Measurements from ENCODE around the gene METRN.
A peak's percentile ranks its signal among the peaks of the same experiment; 100 is the strongest.
"Not testable (repeated sequence)": the region's sequence is repeated elsewhere in the genome, so short reads cannot be mapped to it uniquely, and the experiment has no call there.

METRN gene

DNA sequence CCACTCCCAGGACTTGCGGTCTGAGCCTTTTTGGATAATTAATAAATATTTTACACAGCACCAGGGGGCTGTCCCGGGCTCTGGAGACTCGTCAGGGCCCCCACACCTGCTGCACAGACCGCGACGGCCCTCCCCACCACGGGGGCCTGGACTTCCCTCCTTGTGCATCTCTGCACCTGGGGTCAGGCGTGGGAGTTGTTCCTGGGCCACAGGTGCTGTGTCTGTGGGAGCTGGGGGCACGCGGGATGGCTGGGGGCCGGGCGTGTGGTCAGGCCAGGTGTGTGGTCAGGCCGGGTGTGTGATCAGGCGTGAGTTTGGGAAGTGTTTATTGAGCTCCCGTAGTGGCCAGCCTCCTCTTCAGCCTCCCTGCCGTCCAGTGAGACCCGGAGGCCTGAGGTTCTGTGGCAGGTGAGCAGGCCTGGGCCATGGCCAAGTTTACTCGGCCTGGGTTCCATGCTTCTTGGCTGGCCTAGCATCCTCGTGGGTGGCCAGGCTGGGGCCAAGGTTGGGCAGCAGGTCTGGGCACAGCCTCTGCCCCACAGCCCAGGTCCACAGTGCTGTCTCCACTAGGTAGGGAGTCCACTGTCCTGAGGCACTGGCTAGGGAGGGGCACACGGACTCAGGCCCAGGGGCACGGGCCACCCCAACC lies 36.6 kb upstream of the METRN start:
- no peak for DNase-seq

DNA sequence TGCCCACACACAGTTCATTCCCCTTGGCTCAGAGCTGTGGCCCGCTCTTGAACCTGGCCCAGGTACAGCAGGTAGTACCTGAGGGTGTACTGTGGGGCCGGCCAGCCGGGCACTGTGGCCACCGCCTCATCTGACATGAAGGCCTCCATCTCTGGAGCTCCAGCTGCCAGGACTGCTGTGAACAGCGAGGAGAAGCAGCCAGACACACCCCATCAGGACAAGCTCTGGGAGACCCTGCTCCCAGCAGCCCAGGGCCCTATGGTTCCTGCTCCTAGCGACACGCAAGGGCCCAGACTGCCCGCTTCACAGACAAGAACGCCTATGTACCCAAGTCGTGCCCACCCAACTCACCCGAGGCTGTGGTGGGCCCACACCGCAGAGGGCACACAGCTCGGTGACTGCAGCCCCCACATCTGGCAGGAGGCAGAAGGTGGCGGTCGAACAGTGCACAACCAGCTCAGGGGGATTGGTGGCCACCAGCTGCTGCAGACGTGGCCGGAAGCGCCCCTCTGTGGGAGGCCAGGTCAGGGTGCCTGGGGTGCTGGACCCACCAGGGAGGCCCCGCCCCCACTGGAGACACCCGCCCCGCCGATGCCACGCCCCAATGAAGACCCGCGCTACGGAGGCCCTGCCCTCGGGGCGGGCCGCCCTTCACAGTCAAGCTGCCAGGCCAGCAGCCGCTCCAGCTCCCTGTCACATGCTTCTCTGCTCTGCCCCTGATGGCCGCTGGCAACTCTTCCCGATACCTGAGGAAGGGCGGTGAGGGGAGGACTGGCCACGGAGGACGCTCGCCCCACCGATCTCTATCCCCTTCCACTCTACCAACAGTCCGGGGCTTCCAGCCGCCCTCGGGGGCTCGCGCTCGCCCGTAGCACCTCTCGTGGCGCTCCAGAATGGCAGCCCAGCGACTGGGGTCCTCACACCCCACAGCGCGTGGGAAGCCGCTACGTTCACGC lies 35.8 kb upstream of the METRN start:
- peak; percentile 44 for DNase-seq

DNA sequence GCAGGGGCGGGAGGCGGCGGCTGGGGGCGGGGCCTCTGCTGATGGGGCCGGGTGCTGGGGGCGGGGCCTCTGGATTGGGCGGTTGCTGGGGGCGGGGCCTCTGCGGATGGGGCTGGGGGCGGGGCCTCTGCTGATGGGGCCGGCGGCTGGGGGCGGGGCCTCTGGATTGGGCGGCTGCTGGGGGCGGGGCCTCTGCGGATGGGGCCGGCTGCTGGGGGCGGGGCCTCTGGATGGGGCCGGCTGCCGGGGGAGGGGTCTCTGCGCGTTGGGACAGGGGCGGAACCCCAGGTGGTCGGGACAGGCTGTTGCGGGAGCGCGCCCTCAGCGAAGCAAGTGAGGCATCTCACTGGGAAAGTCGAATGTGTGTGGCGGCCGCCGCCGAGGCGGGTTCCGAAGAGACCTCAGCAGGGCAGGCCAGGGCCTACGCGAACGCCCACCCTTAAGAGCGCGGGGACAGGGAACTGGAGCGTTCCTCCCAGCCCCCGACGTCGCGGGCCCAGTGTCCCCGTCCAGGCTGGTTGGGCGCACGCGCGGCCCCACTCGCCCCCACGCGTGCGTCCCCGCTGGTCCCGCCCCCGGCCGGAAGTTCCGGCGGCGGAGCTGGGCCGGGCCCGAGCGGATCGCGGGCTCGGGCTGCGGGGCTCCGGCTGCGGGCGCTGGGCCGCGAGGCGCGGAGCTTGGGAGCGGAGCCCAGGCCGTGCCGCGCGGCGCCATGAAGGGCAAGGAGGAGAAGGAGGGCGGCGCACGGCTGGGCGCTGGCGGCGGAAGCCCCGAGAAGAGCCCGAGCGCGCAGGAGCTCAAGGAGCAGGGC lies 34.9 kb upstream of the METRN start, which contains the start of gene STUB1:
TSS of gene STUB1 (plus strand) at position 597 of the 811 bp plus-strand sequence. CDS start at position 713, 116 bp downstream.
- peak; percentile 84 for DNase-seq

DNA sequence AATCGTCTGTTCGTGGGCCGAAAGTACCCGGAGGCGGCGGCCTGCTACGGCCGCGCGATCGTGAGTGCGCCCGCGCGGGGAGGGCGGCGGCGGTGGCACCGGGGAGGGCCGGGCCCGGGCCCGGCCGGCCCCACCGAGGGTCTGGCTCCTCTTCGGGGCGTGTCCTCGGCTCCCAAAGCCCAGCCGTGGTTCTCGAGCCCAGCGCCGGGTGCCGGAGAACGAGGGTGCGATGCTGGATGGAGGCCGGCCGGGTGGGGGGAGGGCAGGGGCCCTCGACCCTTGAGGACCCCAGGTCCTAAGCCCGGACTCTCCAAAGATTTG lies 34.3 kb upstream of the METRN start:
- DNase-seq: no peak

DNA sequence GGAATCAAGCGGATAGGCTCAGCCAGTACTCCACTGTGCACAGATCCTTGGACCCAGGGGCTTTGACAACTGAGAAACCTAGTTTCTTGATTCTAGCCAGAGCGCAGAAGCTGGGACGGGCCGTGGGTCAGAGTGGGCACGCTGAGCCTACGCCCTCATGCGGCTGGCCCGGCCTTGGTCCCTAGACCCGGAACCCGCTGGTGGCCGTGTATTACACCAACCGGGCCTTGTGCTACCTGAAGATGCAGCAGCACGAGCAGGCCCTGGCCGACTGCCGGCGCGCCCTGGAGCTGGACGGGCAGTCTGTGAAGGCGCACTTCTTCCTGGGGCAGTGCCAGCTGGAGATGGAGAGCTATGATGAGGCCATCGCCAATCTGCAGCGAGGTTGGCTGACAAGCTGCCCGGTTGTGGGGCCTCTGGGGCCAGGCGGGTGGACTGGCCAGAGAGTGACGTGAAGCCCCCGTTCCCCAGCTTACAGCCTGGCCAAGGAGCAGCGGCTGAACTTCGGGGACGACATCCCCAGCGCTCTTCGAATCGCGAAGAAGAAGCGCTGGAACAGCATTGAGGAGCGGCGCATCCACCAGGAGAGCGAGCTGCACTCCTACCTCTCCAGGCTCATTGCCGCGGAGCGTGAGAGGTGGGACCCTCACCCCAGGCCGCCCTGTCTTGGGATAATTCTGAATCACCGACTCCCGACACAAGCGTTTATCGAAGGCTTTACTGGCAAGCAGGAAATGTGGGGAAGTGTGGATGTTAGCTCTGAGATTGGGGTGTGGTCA lies 33.8 kb upstream of the METRN start:
- DNase-seq: no peak

DNA sequence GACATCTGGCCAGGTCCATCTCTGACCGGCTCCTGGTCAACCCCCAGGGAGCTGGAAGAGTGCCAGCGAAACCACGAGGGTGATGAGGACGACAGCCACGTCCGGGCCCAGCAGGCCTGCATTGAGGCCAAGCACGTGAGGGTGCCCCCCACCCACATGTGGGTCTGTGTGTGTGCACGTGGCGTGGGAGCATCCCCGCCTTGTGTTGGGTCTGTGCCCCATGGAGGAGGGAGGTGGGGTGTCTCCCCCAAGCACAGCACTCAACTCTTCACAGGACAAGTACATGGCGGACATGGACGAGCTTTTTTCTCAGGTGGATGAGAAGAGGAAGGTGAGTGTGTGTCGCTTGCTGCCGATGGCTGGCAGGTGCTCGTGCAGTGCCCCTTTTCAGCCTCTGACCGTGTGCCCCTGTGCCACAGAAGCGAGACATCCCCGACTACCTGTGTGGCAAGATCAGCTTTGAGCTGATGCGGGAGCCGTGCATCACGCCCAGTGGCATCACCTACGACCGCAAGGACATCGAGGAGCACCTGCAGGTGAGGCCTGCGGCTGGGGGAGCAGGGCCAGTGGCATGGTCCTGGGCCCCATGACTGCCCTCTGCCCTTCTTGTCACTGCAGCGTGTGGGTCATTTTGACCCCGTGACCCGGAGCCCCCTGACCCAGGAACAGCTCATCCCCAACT lies 33.0 kb upstream of the METRN start:
- DNase-seq: no peak

DNA sequence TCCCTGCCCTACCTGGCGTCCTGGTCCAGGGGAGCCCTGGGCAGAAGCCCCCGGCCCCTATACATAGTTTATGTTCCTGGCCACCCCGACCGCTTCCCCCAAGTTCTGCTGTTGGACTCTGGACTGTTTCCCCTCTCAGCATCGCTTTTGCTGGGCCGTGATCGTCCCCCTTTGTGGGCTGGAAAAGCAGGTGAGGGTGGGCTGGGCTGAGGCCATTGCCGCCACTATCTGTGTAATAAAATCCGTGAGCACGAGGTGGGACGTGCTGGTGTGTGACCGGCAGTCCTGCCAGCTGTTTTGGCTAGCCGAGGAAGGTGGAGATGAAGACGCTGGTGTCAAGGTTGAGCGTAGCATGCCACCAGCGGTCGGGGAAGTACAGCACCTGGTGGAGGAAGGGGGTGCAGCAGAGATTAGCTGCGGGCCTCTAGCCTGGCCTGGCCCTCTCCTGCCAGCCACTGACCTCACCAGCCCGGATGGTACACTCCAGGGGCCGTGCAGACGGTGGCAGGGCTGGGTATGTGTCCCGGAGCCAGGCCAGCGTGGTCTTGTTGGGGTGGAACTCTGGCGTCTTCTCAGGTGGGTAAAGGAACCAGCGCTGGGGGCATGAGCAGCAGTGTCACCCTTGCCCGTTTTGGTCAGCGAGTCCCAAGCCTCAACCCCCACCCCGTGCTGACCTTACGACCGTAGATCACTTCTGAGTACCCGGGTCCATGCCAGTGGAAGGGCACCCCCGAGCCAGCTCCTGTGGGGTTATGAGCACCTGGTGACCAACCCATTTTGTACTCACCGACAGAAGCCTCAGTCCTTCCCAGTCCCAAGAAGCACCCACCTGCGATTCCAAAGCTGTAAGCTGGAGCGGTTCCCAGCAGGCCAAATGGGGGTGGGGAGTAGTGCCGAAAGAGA lies 32.2 kb upstream of the METRN start:
- DNase-seq: no peak

DNA sequence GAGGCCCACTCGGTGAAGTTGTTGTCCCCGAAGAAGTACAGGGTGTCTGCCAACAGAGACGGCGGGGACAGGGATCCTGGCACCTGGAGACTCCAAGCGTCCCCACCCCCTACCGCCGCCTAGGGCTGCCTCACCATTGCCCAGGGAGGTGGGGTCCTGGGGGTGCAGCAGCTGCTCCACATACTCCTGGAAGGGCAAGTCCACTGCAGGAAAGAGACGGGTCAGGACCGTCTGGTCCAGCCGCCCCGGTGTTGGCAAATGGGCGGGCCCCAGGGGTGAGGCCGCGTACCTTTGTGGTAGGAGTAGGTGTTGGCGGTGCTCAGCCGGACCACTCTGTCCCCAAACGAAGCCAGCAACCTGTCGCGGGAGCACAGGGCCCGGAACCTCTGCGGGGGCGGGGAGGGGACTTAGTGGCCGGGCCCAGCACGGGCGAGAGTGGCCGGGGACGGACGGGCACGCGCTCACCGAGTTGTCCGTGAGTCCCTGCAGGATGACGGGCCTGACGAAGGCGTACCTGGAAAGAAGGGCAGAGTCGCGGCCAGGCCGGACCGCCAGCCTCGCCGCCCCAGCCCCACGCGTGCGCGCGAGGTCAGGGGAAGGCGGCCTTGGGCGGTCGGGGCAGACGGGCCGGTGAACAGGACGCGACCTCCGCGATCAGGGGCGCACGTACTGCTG lies 31.4 kb upstream of the METRN start:
- no peak for DNase-seq

DNA sequence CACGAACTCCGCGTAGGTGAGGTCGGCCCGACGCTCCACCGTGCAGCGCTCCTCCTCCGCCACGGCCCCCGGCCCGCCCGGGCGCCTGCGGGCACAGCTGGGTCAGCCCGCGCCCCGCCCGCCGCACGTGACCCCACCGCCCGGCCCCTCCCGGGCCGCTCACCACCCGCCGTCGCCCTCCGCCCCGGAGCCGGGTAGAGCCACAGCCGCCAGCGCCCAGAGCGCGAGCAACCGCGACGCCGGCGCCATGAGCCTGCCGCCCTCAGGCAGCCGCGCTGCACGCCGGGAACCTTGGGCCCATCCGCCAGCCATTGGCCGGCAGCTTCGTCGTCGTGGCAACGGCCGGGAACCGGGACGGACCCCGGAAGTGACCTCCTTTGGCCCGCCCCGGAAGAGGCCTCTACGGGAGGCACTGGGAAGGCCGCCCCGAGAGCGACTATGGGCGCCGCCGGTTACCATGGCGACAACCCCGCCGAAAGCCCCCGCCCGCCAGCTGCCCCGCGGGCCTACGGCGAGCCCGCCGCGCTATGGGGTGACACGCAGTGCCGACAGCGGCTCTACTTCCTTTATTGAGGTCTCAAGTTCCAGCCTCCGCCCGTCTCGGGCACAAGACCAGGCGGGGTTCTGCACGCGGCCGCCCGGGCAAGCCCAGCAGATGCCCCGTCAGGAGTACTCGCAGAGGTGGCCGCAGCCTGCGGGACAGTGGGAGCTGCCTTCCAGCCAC lies 30.7 kb upstream of the METRN start, which contains the start of gene JMJD8:
TSS of gene JMJD8 (minus strand) at position 264 of the 724 bp plus-strand sequence. CDS start at position 249, 15 bp downstream.
- peak; percentile 96 for DNase-seq

DNA sequence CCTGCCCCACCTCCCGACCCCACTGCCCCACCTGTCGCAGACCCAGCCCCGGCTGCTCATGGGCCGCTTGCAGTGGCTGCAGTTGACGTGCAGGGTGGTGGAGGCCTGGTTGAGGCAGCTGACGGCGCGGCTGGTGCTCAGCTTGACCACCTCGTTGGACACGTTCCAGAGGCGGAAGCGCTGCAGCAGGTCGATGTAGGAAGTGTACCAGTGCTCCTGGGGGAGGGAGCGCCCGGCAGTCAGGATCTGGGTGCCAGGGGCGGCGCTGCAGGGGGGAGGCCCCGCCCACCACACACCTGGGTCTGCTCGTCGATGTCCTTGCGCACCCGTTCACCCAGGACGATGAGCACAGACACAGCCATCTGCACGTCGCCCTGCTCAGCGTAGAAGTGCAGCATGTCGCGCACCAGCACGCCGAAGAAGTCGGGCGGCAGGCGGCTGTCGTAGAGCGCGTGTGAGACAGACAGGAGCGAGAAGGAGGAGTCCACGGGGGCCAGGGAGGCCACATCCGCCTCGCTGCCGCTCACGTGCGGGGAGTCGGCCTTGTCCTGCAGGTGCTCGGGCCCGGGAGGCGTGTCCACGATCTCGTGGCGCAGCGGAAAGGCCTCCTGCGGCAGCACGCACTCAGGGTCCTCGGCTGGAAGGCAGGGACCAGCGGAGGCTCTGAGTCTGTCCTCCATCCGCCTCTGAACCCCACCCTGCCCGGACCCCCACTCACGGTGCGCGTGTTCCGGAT lies 29.8 kb upstream of the METRN start:
- no peak for DNase-seq

DNA sequence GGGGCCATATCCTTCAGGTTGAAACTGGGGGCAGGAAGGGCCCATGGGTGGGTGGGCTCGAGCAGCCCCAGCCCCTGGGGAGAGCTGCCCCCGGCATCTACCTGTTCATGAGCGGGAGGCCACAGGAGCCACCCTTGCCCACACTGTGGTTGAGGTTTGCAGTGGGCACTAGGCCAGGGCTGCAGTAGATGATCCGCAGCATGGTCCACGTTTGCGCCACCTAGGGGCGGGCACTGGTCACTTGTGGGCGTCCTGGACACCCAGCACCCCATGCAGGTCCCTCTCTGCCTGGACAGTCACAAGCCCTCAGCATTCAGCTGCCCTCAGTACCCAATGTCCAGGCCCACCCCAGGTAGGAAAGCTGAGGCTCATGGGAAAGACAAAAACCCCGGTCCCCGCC lies 29.0 kb upstream of the METRN start:
- DNase-seq: no peak

DNA sequence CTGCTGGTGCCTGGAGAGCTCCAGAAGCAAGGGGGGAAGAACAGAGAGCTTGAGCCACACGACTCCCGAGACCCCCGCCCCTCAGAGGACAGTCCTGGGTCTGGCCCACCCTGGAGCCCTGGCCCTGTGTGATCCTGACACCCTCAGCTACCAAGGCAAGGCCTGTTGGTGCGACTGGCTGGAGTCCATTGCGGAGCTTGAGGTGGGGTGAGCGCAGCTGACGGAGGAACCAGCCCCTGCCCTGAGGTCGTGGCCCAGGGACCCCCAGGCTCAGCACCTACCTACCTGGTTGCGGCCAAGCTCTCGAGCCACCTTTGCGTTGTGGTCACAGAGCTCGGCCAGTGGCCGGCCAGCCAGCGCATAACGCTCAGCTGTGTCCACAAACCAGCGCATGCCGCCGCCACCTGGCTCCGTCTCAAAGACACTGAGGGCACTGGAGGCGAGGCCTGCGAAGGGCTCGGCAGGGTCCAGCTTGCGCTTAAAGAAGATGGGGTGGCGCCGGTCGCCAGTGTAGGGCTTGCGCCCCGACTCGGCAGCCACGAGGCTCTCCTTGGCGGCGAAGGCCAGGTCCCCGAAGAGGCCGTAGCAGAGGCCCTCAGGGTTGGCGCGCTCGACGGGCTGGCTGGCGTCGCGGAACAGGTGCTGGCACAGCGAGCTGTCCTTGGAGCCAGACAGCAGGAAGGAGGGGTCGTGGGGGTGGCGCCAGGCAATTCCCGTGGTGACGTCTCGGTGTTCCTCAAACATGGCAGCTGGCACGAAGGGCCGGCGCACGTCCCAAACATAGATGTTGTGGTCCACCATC lies 28.3 kb upstream of the METRN start:
- DNase-seq: no peak

DNA sequence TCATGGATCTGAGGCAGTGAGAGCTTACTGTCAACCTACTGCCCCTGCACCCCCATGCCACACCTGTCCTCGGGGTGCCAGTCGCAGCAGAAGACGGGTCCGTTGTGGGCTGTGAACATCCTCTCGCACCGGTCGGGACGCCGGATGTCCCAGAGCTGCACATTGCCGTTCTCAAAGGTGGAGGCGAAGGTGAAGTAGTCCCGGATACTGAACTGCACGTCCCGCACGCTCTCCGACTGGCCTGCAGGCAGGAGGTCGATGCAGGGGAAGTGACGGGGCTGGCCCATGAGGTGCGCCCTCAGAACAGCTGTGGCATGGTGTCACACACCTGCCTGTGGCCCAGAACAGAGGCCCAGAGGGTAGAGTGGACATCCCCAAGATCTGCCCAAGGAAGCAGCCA lies 27.4 kb upstream of the METRN start:
- DNase-seq: no peak

DNA sequence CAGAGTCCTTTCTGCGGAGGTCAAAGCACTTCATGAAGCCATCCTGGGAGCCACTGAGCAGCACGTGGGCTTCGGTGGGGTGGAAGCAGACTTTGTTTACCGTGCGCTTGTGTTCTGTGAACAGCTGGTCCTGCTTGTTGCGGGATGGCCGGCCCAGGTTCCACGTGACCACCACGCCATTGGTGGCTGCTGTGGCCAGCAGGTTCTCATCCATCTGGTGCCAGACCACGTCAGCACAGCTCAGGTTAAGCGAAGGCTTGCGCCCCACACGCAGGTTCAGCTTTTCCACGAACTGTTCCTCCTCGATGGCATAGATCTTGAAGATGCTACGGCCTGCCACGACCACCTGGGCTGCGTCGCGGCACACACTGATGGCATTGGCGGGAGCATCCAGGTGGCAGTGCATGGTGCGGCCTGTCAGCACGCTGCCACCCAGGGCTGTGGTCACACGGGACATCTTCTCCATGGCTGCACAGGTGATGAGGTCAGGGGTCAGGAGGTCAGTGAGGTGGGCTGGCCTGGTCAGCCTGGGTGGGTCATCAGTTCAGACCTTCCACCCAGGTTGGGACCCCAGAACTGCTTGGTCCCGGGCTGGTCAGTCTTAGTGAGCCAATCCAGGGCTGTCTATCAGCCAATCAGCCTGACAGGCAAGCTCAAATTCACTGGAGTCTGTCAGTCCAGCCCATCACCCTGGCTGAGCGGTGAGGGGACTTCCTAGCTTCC lies 25.6 kb upstream of the METRN start:
- DNase-seq: no peak

DNA sequence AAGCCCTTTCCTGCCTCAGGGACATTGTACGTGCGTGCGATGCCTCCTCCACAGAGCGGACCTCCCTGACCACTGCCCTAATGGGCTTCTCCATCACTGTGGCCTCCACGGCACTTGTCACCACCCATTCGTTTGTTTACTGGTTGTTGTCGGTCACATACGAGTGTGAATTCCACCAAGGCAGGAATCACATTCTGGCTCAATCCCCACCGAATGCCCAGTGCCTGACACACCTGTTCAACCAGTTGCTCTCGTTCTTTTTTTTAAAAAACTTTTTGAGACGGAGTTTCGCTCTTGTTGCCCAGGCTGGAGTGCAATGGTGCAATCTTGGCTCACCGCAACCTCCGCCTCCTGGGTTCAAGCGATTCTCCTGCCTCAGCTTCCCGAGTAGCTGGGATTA lies 23.7 kb upstream of the METRN start:
- DNase-seq: not testable (repeated sequence)

DNA sequence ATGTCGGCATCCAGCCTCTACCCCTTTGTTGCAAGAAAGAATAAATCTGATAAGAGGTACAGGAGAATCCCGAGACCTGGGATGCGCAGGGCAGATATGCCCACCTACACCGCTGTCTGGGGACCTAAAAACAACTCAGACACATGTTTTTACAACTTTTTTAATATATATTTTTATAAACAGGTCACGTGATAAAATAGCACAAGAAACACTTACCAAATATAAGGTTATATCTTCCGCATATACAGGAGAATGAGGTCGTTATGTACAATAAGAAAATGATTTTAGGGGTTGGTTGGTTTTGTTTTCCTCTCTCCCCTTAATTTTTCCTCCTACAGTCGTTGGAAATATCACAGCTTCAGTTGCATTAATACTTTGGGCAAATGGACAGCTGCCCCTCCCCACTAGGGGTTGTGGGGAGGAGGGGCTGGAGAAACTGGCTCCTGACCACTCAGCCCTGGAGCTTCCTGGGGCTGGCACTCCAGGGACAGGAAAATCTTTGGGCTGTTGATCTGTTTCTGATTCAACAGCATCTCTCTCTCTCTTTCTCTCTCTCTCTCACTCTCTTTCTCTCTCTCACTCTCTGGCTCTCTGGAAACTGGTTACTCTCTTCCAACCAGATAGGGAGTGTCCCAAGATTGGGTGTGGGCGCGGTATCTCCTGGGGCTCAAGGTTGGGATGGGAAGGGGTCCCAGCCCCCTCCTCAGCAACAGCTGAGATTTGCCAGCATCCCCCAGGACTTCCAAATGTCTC lies 22.4 kb upstream of the METRN start:
- DNase-seq: no peak

Data from activated gamma-delta T cell treated with Interleukin-2 at 50 U/mL for 16 hours (primary cell).